GM18909 (cell line): ENCODE data around the gene PAH.

Source experiments
- ATAC-seq: cut with Tn5 transposase; IDR thresholded peaks from one replicate; pipeline ENCODE4 v1.9.1; 2021; ENCODE audit warnings: mild to moderate bottlenecking; ENCODE audit not compliant: unreplicated experiment, poor library complexity

The PAH gene

DNA sequence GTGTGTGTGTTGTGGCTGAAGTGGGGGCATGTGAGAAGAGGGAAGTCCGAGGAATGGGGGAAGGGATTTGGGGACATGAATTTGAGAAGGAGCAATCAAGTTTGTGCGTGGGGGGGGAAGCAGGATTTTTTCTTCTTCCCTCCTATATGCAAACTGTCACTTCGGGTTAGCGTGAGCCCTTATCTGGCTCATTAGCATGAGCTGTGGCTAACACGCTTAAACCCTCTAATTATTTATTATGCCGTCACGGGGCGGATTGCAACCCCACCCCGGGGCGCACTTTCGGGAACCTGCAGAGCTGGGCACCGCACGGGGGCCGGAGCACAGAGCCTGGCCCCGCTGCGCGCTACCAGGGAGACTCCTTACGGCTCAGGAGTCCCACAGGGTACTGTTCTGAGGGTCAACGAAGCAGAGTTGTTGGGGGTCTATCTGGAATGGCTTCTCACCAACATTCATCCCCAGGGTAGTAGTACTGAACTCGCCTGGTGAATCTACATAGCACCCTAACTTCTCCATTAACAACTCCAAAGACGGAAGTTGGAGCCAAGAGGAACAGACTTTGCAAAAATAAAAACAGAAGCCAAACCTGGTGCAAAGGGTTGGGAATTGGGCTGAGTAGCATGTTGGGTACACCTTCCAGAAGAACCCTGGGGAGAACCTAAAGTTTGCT, 34.0 kb upstream of the PAH start:
- no peak for ATAC-seq

DNA sequence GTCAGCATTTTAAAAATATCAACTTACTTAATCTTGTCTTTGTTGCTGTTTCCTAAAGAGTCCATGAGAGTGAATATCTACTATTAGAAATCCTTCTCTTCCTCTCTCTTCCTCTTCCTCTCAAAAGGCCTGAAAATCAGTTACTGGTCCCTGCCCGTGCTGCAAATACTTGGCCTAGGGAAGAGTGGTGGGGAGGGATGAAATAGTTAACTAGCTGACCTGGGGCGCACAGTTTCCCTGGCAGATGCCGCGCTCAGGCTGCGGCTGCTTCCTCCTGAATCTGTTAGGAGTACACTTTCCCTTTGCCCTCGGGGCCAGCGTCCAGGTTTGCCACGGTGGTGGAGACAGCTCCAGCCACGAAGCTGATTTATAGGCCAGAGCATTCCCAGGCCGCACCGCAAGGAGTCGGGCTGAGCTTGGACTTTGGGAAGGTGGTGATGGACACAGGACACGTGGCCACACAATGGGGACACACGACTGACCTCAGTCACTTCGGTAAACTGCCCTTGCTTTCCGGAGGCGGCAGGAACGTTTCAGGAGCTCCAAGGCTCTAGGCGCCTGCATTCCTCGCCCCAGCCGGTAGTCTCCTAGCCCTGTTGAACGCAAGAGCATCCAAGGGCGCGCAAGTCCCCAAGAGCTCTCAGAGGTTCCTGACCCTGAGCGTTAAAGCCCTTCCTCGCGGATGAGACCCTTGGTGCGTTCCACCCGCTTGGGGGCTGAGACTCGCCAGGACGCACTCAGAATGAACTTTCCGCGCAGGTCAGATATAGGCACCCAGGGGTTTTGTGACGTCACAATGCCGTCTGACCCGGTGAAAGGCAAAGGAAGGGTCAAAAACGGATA, 33.3 kb upstream of the PAH start:
- ATAC-seq, result no peak

GRCh38 chr12:102948941-102949352, 31.9 kb upstream of the PAH start:
- ATAC-seq, result no peak

DNA sequence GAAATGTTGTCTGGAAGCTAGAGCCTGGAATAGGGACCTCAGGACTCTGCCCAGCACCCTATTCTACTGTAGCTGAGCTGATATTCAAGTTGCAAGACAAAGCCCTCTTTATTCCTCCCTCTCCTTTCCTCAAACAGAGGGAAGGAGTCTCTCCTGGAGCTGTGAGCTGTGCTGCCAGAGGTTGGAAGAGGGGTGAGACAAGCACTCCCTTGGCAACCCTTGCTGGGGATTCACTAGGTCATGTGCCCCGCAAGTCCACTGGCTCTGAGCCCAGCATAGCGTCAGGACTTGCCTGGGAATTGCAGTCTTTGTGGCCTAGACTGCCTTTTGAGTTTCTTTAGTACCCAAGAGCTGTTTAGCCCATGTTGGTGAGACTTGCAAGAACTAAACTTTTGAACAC, 29.0 kb upstream of the PAH start:
- ATAC-seq, result no peak

DNA sequence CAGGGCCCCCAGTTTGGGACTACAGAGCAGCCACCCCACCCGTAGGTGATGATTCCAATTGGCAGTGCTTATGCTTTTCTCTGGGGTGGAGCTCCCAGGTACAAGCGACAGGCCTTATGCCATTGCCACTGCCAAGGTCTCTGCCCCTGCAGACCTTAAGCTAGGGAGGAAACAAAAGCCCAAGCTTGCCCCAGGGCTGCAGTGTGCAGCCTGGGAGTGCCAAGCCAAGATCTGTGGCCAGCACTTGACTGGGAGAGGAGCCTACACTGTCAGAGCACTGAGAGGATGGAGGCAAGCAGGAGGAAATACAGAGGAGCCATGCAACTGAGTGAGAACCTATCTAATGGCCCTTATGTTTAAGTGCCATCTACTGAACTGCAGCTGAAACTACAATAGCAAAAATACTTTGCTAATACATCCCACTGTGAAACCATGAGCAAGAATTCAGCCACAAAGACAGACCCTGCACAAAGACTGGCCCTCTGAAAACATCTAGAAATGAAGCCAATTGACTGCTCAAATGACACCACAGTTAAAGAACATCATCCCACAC, 22.7 kb upstream of the PAH start:
- ATAC-seq, result no peak

GRCh38 chr12:102939059-102939458, 22.0 kb upstream of the PAH start:
- no peak for ATAC-seq

GRCh38 chr12:102933168-102933567, 16.1 kb upstream of the PAH start:
- ATAC-seq, result no peak

GRCh38 chr12:102927220-102927619, 10.2 kb upstream of the PAH start:
- no peak for ATAC-seq

- ATAC-seq, result no peak
Measured at GRCh38 chr12:102921240-102921639, 4.2 kb upstream of the PAH start.

- no peak for ATAC-seq
Measured at GRCh38 chr12:102920271-102920670, 3.2 kb upstream of the PAH start.

- ATAC-seq, result no peak
Measured at GRCh38 chr12:102918840-102919239, 1.8 kb upstream of the PAH start.

- no peak for ATAC-seq
Measured at GRCh38 chr12:102916252-102917025, 605 bp downstream of the PAH start.

- no peak for ATAC-seq
Measured at GRCh38 chr12:102913453-102914226, 3.4 kb downstream of the PAH start.

- ATAC-seq, result no peak
Measured at GRCh38 chr12:102912258-102912657, 4.8 kb downstream of the PAH start.

- no peak for ATAC-seq
Measured at GRCh38 chr12:102911320-102911719, 5.7 kb downstream of the PAH start.

GRCh38 chr12:102910792-102911191, 6.3 kb downstream of the PAH start:
- ATAC-seq, result no peak

DNA sequence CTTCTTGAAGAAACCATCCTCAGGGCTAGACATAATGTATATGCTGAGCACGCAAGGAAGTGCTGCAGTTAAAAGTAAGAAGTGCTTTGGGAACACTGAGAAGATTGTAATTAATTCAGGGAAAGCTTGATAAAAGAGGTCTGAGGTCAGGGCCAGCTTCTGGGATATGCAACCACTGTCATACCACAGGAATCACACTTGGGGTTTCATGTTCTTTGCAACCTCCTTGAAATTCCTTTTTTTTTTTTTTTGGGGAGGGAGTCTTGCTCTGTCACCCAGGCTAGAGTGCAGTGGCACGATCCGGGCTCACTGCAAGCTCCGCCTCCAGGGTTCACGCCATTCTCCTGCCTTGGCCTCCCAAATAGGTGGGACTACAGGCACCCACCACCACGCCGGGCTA, 6.9 kb downstream of the PAH start:
- ATAC-seq, result no peak

GRCh38 chr12:102907918-102908317, 9.1 kb downstream of the PAH start:
- no peak for ATAC-seq

DNA sequence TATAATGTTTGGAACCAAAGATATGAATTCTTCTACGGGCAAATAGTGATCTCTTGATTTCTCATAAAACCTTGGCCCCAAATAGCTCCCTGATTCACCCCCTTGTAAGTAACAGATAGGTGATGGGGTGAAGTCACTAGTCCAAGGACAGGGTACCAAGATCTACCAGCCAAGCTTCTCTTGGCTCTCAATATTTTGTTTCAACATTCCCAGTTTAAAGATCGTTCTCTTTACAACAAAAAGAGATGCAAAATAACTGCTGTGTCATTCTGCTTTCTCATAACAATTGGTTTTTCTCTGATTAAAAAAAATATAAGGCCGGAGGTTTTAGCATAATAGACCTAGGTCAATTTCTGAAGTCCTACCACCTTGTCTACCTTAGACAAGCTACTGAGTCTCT, 11.8 kb downstream of the PAH start:
- no peak for ATAC-seq

GRCh38 chr12:102903337-102904007, 13.6 kb downstream of the PAH start:
- no peak for ATAC-seq
